ENCODE results near the gene LCMT1.

DNA sequence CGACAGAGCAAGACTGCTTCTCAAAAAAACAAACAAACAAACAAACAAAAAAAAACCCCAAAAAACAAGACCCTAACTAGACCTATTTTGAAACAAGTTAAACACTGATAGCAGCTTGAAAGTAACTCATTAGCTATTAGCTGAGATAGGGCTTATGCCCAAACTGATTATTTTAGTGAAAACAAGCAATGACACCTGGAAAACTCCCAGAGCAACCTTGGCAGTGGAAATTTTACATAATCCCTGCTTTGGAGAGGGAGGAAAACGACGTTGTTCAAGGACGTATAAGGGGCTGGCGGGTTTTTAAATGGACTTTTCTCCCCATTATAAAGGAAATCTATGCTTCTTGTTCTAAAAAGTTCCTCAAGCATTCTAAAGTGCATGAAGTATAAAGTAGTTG lies 59.8 kb downstream of the LCMT1 start:
- TF ChIP-seq, protein P1, sequence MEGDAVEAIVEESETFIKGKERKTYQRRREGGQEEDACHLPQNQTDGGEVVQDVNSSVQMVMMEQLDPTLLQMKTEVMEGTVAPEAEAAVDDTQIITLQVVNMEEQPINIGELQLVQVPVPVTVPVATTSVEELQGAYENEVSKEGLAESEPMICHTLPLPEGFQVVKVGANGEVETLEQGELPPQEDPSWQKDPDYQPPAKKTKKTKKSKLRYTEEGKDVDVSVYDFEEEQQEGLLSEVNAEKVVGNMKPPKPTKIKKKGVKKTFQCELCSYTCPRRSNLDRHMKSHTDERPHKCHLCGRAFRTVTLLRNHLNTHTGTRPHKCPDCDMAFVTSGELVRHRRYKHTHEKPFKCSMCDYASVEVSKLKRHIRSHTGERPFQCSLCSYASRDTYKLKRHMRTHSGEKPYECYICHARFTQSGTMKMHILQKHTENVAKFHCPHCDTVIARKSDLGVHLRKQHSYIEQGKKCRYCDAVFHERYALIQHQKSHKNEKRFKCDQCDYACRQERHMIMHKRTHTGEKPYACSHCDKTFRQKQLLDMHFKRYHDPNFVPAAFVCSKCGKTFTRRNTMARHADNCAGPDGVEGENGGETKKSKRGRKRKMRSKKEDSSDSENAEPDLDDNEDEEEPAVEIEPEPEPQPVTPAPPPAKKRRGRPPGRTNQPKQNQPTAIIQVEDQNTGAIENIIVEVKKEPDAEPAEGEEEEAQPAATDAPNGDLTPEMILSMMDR (IDR thresholded peaks at IDR 0.05), result no peak
- no peak for TF ChIP-seq TCF7L2 (IDR thresholded peaks at IDR 0.05; ENCODE audit: low read depth, low read length)
- no peak for TF ChIP-seq SIN3A (IDR thresholded peaks at IDR 0.05; ENCODE audit: borderline replicate concordance, insufficient read depth, low read depth, low read length)
